Epidermal melanocyte (primary cell): ENCODE results near the gene EHBP1L1.

Experiments used
- DNase-seq: peaks from one replicate; pipeline ENCODE4 v3.0.0; 2011; ENCODE audit warnings: low spot score; ENCODE audit not compliant: insufficient read length

EHBP1L1 gene

DNA sequence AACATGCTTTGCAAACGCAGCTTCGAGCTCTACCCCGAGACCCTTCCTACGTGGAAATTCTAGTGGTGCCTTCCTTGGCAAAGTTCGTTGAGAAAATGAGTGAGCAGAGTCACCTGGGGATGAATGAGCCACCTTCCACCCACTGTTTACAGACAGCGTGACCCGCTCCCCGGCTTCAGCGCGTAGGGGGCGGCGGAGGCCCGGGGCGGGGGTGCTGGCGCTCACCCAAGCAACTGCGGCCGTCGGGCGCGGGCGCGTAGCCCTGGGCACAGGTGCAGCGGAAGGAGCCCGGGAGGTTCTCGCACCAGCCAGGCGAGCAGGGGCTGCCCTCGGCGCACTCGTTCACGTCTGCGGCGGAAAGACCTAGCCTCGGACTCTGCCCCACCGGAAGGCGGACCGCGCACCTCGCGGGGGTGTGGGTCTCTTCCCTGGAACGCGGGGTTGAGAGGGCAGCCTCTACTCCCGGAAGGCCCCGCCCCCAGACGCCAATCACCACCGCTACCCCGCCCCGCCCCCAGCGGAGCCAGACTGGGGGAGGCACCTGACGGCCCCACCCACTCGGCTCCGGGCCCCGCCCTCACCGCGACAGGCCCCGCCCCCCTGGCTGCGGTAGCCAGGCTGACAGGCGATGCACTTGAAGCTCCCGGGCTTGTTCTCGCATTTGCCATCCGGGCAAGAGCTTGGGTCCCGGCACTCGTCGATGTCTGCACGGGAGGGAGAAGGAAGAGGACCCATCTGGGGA lies 29.5 kb upstream of the EHBP1L1 start:
- DNase-seq: peak; percentile 55

DNA sequence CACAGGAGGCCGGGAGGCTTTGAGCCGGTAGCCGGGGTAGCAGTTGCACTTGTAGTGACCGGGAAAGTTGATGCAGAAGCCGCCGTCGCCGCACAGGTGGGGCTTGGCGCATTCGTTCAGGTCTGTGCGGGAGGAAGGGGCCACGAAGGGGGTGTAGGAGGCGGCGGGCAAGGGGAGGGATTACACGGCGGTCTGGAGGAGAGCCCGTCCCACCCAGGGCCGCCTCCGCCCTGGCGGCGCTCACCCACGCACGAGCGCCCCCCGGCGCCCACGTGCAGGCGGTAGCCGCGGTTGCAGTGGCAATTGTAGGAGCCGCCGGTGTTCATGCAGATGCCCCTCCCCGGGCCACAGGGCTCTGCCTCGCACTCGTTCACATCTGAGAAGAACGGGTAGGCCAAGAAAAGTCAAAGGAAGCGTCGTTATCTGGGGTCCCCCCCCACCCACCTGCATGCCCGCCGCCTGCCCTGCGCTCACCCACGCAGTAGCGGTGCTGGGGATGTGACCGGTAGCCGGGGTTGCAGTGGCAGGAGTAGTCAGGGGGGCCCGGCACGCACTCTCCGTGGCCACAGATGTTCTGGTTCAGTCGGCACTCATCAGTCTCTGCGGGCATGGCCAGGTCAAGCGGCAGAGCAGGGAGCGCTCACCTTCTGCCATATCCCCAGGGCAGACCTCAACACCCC lies 28.3 kb upstream of the EHBP1L1 start:
- DNase-seq: no peak

DNA sequence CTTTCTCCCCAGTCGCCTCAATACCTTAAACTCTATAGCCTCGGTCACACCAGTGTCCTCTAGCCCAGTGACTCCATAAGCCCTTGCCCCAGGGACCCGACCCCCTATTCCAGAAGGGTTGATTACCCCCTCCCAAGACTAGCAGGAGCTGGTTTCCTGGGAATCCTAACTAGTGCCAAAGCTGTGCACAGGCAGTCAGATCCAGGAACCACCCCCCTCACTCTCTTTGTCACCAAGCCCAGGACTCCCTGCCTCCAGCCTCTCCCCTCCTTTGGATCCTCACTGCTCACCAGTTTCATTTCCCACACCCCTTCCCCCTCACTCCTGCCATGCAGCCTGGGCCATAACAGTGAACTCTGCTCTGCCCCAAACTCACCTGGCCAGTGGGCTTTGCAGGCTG lies 27.5 kb upstream of the EHBP1L1 start:
- DNase-seq: no peak

DNA sequence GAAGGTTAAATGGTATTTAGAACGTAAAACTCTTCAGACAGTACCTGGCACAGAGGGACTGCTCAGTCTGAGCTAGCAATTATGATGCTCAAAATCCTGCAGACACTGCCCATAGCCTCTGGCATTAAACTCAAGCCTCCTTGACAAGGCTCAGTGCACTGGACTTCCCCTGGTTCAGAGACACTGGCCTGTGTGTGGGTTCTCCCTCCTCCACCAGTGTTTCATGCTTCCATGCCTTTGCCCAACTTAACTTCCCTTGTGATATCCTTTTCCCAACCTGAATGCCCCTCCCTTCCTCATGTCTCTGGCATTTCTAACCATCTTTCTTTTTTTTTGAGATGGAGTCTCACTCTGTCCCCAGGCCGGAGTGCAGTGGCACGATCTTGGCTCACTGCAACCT lies 26.8 kb upstream of the EHBP1L1 start:
- no peak for DNase-seq

DNA sequence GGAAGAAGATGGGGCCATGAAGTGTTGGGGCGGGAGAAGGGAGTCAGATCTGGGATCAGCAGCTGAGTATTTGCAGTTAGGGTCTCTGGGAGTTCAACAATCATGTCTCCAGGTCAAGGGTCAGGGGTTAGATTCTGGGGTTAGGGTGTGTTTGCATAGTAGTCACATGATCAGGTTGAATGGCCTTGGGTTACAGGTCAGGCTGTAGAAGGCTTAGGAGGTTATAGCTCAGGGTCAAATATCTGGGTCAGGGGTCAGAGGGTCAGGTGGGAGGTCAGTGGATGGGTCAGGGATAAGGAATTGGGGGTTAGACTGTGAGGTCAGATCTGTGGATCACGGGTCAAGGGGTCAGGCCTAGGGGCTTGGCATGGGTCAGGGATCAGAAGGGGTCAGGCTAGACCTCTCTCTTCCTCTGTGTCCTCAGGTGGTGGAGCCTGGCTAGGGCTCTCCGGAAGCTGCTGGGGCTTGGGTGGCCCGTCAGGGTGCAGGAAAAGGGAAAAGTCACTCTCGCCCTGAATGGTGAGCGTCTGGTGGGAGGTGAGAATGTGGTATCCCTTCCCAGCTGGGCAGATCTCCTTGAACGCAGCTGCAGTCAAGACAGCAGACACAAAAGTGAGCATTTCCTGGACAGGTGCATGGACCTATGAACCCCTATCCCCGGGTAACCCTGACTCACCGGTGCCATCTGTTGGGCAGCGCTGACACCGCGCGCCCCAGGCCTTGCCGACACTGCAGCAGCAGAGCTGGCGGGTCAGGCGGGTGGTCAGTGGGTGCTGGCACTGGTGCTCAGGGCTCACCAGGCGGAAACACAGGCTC lies 24.1 kb upstream of the EHBP1L1 start:
- DNase-seq: no peak

DNA sequence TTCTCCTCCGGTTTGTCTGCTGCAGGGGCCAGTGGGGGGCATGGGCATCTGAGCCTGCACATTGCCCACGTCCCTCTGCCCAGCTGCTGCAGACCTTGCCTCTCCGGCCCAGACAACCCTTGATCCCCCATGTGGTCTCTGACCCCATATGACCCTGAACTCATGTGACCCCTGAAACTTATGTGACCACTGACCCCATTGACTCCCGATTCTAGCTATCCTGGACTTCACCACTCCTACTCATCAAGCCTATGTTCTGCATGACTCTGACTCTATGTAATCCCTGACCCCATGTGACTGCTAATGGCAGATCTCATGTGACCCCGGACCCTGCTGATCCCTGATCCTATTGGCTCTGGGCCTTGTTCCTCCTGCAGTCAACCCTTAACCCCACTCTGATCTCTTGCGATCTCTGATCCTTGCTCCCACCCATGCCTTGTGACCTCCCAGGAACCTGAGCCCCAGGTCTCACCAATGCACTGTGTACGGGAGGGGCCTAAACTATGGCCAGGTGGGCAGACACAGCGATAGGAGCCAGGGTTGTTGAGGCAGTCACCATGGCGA lies 23.4 kb upstream of the EHBP1L1 start:
- DNase-seq: no peak

DNA sequence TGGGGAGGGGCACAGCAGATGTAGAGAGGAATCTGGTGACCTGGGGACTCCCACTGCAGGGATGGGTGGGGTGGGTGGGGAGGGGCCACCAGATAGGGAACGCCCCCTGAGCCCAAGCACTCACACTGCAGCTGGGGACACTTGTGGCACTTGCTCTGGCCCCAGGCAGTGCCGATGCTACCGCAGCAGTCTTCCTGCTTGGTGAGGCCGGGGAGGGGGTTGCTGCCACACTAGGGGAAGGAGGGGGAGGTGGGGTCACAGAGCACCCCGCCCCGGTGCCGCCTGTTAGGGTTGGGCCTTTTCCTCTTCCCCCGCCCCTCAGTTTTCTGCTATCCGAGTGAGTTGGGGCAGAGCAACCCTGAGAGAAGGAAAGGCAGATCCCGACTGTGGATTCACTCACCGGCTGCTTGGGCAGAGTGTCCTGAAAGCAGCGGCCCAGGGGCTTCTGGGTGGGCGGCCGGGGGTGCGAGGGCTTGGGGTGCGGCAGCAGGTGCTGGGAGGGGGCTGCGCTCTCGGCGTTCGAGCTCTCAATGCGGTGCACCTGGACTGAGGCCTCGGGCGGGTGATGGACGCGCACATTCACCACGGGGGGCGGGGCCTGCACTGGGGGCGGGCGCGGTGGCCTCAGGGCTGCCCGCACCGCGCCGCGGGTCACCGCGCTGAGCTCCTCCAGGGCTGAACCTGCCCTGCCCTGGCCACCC lies 22.4 kb upstream of the EHBP1L1 start:
- DNase-seq: no peak

DNA sequence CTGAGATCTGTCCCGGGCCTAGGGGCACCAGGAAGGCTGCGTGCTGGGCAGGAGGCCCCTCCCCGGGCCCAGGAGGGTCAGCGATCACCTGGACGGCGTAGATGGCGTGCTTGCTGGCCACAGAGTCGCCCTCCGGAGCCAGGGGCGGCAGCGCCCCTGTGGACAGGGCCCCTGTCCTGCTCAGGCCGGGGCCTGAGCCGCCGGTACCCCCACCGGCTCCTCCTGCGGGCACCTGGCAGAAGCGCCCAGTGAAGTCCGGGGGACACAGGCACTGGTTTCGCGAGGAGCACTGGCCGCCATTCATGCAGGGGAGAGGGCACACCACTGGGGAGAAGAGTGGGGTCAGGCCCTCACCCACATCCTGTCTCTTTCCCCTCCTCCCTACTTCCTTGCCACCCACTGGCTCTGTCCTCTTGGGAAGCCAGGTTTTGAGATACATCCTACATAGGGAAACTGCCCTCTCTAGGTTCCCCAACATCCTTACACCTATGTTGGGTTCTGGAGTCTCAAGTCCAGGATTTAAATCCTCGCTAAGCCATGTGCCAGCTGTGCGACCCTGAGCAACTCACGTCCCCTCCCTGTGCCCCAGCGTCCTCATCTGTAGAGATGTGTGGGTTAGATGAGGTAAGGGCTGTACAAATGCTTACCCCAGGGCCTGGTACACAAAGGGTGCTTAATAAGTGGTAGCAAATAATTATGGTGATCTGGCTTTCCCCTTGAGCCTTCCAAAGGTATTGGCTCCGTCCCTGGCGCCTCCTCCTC lies 21.6 kb upstream of the EHBP1L1 start:
- DNase-seq: no peak

DNA sequence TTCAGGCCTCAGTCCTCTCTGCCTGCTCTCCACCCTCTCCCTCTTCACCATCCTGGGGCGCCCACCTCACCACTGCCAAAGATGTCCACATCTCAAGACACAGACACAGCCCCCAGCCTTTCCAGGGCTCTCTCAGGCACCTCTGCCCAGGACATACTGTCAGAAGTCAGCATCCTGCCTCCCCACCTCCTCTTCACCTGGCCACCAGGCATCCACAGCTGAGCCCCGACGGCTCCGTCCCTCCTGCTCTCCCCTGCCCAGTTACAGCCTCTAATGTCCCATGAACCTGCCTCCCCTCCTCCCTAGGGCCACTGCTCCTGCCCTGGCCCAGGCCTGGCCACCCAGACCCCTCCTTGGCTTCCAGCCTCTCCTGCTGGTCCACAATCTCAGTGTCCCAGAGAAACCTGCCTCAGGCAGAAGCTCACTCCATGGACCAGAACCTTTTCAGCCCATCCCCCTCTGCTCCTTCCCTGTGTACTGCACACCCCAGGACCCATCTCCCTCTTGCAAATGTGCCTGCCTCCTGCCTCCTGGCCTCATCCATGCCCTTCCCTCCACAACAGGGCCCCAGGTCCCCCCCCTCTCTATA lies 20.9 kb upstream of the EHBP1L1 start:
- DNase-seq: no peak

DNA sequence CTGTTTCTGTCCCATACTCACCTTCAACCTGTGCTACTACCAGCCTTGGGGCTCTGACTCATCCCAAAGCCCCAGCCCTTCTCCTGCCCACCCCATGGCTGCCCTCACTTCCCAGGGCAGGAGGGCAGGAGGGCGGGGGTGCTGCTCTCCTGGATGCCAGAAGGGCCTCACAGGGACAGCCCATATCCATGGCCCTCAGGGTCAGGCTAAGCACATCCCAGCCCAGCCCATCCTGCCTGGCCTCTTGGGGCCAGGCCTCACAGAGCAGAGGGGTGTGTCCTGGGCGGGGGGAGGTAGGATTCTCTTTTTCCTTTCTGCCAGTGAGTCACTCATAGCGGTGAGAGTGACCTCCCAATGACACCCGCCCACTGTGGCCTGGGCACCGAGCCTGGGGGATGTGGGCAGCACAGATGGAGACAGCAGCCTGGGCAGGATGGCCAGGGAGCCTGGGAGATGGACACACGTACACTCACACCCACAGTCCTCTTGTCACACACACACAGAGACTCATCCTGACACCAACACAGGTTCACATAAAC lies 20.1 kb upstream of the EHBP1L1 start:
- no peak for DNase-seq

DNA sequence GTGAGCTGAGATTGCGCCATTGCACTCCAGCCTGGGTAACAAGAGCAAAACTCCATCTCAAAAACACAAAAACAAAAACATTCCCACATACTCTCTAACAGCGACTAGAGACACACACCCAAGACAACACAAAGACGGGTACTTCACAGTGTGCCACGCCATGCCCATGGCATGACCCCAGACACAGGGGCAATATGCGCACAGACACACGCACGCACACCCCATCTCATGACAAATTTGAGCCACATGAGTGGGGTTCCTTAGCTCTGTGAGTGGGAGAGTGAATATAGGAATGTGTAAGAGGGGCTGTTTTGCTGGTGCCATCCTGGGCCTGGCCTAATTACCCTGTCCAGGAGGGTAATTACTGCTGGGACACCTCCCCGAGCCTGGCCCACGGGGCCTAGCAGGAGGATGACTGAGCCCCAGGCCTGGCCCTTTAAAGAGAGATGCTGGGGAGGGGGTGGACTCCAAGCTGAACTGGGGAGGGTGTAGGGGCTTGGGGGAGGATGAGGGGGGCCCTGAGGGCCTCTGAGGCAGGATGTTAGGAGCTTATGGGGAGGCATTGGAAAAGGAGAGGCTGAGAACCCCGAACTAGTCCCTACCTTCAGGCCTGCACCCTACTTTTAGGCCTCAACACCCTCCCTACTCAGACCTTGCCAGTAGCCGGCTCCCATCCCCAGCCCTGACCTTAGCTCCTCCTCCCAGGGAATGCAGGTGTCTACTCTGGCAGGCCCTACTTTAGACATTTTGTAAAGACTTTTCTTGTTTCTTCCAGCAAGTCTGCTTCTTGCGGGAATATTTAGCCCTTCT lies 19.2 kb upstream of the EHBP1L1 start:
- no peak for DNase-seq

DNA sequence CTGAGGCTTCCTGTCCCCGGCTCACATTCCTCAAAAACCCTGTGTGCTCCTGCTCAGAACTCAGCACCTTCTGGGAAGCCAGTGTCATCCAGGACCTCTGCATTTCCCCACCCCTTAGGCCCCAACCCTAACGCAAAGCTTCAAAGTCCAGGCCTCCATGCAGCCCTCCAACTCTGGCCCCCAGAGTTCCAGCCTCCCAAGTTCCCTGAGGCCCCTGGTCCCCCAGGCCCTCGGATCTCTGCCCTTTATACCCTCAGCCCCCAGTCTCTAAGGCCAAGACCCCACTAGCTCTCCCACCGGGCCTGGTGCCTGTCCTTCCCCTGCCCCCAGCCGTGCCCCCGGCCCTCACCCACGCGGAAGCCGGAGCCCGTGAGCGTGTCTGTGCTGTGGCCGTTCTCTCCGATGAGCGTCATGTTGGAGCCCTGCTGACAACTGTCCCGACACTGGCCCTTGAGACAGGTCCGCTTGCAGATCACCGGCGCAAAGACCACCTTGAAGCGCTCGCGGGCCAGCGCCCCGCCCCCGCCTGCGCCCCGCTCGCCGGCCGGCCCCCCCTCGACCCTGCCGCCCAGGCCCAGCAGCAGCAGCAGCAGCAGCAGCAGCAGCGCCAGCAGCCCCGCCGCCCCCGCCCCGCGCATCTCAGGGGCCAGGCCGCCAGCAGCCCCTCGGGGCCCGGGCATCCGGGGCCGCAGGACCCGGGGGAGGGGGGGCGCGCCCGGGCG lies 18.4 kb upstream of the EHBP1L1 start:
- no peak for DNase-seq

DNA sequence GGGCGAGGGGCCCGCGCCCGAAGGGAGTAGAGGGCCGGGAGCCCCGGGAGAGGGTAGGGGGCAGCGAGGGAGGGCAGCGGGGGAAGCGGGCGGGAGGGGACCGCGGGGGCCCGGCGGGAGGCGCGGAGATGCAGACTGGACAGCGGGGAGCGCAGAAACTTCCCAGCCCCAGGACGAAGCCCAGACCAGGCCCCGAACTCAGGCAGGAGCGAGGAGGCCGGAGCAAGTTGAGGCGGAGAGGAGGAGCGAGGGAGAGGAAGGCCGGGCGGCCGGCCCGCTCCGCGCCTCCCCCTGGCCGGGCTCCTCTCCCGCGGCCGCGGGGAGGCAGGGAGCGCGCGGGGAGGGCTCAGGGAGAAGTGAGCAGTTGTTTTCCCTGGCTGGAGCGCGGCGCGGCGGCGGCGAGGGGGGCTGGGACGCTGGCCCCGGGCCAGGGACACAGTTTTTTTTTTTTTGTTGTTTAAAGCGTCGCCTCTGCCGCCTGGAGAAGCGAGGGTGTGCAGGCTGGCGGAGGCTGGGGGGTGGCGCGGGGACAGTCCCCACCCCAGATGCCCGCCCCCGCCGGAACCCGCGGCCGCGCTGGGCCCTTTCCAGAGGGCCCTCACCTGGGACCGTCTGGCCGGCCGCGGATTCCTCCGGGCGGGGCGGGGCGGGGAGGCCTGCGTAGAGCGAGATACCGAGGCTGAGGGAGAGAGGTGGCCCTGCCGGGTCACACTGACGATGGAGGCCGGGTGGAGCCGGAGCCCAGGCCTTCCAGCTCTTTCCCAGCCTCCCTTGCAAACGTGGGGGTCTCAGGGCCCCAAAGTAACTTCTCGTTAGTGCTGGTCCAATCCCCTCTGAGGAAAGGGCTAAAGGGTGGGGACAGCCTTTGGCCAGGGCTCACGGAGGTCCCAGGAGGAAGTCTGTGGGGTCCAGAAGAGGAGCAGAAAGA lies 17.6 kb upstream of the EHBP1L1 start, which contains the start of gene LTBP3:
Gene LTBP3, minus strand, starts transcription at position 358 of the 928 bp plus-strand sequence. CDS start 400 bp downstream, outside the sequence.
- peak; percentile 94 for DNase-seq

DNA sequence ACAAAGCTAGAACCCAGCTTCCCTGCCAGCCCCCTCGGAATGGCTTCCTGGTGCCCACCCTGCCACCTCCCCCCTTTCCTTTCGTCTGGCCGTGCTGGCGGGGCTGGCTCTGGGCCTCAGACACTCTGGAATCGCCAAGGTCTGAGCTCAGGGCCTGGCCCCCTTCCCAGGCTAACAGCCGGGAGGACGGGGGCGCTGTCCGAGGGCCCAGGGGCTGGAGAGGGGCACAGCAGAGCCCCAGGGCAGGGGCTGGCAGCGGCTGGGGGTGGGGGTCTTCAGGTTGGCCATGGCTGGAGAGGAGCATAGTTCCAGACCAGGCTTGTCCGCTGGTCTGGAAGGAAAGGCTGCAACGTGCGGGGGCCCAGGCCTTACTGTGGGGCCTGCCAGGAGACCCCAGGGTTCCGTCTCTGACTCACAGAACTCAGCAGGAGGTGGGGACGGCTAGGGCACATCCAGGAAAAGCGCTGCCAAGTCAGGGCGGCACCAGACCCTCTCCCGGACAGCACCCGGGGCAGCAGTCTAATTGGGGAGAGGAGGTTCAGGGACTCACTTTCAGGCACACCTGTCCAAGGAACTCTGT lies 16.8 kb upstream of the EHBP1L1 start:
- no peak for DNase-seq

DNA sequence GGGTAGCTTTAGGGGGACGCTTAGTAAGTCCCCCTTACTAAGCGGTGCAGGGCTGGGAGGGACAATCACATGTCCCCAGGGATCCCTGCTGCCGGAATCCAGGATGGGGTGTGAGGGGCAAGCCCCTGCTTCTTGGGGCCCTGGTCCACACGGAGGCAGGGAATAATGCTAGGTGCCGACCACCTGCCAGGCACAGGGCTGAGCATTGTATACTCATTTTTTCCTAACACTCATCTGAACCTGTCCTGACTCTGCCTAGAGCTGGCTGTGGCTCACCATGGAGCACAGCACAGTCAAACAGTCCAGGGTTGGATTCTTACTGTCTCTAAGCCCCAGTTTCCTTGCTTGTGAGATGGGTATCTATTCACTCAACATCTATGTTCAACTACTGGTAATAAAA lies 16.3 kb upstream of the EHBP1L1 start:
- no peak for DNase-seq

DNA sequence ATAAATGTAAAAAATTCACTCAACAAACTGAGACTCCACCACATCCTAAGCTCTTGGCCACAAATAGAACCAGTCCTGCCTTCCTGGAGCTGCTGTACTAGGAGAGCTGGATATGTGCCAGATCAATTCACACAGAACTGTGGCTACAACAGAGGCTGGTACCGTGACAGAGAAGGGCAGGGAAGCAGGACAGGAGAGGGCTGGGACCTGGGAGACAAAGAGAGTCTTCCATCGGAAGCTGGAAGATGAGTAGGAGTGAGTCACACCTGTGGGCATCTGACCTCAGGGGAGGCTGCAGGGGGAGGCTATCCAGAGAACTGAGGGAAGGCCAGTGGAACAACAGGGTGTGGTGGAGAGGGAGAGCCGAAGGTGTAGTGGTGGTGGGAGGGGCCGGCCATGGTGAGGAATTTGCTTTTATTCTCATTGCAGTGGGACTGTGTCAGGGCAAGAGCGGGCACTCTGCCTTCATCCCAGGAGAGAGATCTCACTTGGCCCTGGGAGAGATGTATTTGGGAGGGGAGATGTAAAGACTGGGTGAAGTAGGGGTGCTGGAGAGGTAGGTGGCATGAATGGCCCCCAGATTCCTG lies 15.8 kb upstream of the EHBP1L1 start:
- no peak for DNase-seq
